AG09309 (cell line): ENCODE results near the gene RALGPS1.

ENCODE experiments used
- DNase-seq: peaks from one replicate; pipeline ENCODE4 v3.0.0-alpha.2; 2010; ENCODE audit warnings: low read depth
- H3K4me3 ChIP-seq: 2 replicates; pipeline ENCODE4 v1.5.1; 2011; ENCODE audit warnings: mild to moderate bottlenecking, low read depth, low read length, moderate library complexity; ENCODE audit not compliant: control insufficient read depth
- TF ChIP-seq, protein P1 (sequence below): IDR thresholded peaks from 2 replicates; pipeline ENCODE4 v1.5.1; 2011; ENCODE audit warnings: mild to moderate bottlenecking, low read depth, low read length, inconsistent platforms; ENCODE audit not compliant: insufficient read depth, control insufficient read depth; ENCODE audit errors: missing control alignments

The RALGPS1 gene

DNA sequence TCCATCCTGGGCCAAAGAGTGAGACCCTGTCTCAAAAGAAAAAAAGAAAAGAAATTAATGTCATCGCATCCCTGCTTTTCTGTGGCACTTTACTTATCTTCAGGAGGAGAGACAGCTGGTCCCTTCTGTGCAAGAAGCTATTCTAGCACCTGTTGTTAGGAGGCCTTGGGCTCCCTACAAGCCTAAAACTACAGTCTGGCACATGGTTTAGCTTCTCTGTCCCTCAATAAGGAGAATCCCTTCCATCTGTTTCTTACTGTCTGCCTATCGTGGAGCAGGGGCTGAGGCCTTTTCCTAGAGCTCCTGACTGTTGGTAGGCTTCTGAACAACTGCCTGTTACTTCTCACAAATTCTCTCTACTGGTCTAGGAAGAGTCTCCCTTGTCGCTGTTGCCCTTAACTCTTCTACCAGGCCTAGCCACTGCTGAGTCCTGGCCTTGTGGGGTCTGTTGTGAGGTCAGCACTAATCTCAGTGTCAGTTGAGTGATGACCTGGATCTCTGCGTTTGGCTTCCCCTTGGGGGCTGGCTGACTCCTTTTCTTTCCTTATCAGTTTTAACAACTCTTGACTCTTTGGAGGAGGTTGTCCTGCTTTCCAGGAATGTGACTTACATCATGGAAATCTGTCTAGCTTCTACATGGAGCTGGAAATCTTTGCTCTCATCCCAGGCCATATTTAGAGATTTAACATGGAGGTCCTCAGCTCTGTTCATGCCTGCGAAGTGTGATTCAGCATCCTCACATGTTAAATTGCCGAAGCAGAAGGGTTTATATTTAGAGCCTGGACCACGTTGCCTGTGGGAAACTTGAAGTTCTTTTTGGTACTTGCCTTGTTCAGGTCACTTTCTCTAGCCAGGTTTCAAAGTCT lies 344.3 kb downstream of the RALGPS1 start:
- DNase-seq: no peak
- H3K4me3 ChIP-seq: no peak overlapping the region
- TF ChIP-seq, protein P1, sequence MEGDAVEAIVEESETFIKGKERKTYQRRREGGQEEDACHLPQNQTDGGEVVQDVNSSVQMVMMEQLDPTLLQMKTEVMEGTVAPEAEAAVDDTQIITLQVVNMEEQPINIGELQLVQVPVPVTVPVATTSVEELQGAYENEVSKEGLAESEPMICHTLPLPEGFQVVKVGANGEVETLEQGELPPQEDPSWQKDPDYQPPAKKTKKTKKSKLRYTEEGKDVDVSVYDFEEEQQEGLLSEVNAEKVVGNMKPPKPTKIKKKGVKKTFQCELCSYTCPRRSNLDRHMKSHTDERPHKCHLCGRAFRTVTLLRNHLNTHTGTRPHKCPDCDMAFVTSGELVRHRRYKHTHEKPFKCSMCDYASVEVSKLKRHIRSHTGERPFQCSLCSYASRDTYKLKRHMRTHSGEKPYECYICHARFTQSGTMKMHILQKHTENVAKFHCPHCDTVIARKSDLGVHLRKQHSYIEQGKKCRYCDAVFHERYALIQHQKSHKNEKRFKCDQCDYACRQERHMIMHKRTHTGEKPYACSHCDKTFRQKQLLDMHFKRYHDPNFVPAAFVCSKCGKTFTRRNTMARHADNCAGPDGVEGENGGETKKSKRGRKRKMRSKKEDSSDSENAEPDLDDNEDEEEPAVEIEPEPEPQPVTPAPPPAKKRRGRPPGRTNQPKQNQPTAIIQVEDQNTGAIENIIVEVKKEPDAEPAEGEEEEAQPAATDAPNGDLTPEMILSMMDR: no peak

DNA sequence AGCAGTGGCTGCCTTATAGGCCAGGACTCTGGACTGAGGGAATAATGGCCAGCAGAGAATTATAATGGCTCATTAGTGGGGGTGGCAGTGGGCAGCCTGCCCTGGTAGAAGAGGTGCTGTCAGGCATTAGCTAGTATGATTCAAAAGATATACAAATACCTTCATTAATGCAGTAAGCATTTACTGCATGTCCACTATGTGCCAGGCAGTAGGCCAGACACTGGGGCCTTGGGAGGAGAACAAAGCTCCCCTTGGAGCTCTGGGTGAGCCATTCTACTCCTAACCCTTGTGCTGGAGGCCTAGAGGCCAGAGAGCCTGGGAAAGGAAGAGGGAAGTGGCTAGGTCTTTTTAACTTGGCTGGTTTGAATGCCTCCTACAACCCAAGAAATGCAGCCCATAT lies 348.0 kb downstream of the RALGPS1 start:
- DNase-seq: no peak
- no peak overlapping the region for H3K4me3 ChIP-seq
- TF ChIP-seq, protein P1: no peak

DNA sequence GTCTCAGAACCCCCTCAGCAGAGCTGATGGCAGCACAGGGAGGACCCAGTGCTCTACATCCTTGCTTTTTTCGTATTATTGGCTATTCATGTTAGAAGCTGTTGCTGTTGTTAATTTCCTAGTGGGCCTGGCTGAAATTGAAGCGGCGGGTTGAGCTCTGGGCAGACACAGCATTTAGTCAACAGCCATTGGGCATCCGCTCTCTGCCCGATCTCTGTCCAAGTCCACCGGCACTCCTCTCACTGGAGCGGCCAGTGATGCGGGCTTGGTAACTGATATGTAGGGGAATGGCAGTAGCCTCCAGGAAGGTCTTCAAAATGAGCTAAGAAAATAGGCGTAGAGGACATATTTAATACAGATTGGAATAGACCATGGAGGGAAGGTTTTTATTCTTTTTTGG lies 348.7 kb downstream of the RALGPS1 start:
- DNase-seq: no peak
- TF ChIP-seq, protein P1: no peak
- H3K4me3 ChIP-seq: no peak overlapping the region

GRCh38 chr9:127263664-127264063 lies 349.1 kb downstream of the RALGPS1 start:
- DNase-seq: no peak
- no peak overlapping the region for H3K4me3 ChIP-seq
- TF ChIP-seq, protein P1: no peak

DNA sequence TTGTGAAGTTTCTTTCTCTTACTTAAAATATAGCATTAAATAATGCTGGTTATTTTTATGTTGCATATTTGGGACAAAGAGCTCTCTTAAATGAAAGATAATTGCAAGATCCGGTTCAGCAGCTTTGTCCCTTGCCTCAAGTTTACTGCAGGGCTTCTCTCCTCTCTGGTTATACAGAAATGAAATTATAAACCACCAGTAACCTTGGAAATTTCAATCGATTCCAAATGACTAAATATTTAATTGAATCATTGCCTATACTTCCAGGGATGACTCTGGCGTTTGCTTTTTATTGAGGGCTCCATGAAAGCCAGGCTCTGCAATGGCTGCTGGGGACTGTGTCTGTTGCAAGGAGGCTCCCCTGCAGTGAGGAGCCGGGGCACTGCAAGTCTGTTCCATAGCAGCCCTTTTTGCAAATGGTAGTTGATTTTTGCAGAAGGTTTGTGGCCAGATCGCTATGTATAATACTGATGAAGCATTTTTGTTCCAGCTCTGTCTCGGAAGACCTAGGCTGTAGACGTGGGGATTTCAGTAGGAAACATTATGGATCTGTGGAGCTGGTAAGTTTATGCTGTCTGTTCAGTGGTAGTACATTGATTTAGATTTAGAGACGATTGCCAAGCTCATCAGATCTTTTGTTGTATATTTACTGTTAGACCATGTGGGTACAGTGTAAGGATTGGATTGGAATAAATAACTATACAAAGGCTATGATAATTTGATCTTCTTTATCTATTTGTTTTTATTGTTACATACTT lies 350.1 kb downstream of the RALGPS1 start, which contains the start of gene GARNL3:
Gene GARNL3 (plus strand): TSS at position 313 of the 758 bp plus-strand sequence. CDS start 104 bp downstream, at position 417.
- no peak for DNase-seq
- TF ChIP-seq, protein P1: no peak
- no peak within 1 kb of the TSS for H3K4me3 ChIP-seq

- DNase-seq: no peak
- H3K4me3 ChIP-seq: no peak overlapping the region
- TF ChIP-seq, protein P1: no peak
These were observed 353.4 kb downstream of the RALGPS1 start for GRCh38 chr9:127267793-127268525.
